ENCODE measurements around the gene EEF2KMT. TPM values are rescaled to one million over a fixed set of nuclear protein-coding genes. Genes with fewer than 3 reads are reported as not detected.

The EEF2KMT gene
- total RNA-seq, 1 experiment from 2014 or later = 17.4 TPM

GRCh38 chr16:5070431-5071186 is 27.0 kb downstream of the EEF2KMT start:
- H3K36me3 ChIP-seq = peaks cover 24% of the 10 kb centered on the region
- DNase-seq (ENCODE audit: low read depth in 1 of 2, low spot score in 2 of 2) = no peak
- peaks cover 23% of the 10 kb centered on the region; the same call in 1 of the 2 replicates for H3K27me3 ChIP-seq (replicated peaks)
- H3K4me1 ChIP-seq (replicated peaks) = peaks cover 15% of the 10 kb centered on the region
- no peak overlapping the region for H3K27ac ChIP-seq
- no peak overlapping the region for H3K4me3 ChIP-seq
- no peaks in the 10 kb centered on the region for H3K9me3 ChIP-seq (replicated peaks)

DNA sequence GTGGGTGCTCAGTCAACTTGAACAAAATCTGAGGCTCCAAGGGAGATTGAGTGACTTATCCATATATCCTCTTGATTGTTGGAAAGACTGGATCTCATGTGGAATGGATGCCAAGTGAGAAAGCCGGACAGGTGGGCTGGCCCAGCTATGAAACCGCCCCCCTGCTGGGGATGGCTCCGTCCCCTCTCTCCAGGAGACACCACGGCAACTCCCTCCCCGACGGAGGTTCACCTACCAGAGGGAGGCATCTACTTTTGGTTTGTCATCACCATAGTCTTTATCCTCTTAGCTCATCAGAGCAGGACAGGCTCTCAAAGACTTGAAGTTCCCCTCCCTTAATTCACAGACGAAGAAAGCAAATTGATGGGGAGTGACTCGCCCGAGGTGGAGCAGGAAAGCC is 27.7 kb downstream of the EEF2KMT start:
- Histone ChIP-seq H3K27me3 (replicated peaks) (peaks cover 29% of the 10 kb centered on the region), H3K36me3 (peaks cover 16% of the 10 kb centered on the region), H3K9me3 (replicated peaks) (no peaks in the 10 kb centered on the region), H3K4me1 (replicated peaks) (peaks cover 15% of the 10 kb centered on the region), H3K27ac (no peak overlapping the region), H3K4me3 (no peak overlapping the region)
- DNase-seq (ENCODE audit: low read depth in 1 of 2, low spot score in 2 of 2) = no peak

- H3K27ac ChIP-seq = no peak overlapping the region
- no peak overlapping the region for H3K4me3 ChIP-seq
- peaks cover 15% of the 10 kb centered on the region for H3K4me1 ChIP-seq (replicated peaks)
- no peaks in the 10 kb centered on the region for H3K9me3 ChIP-seq (replicated peaks)
- H3K36me3 ChIP-seq = peaks cover 8% of the 10 kb centered on the region
- H3K27me3 ChIP-seq (replicated peaks) = peaks cover 37% of the 10 kb centered on the region
- no peak for DNase-seq (ENCODE audit: low read depth in 1 of 2, low spot score in 2 of 2)
Measured at GRCh38 chr16:5069048-5069447, 28.5 kb downstream of the EEF2KMT start.

DNA sequence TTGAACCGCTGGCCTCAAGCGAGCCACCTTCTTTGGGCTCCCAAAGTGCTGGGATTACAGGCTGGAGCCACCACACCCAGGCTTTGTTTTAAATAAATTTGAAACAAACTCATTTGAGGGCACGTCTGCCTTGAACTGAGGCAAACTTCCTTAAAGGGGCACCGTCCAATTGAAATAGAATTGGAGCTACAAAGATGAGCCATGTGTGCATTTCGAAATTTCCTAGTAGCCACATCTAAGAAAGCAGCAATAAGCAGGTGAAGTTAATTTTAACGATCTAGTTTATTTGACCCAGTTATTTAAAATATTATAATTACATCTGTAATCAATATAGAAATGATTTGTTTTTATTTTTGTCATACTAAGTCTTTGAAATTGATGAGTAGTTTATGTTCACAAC is 31.1 kb downstream of the EEF2KMT start:
- no peak for DNase-seq (ENCODE audit: low read depth in 1 of 2, low spot score in 2 of 2)
- Histone ChIP-seq H3K36me3 (no peaks in the 10 kb centered on the region), H3K27me3 (replicated peaks) (peaks cover 51% of the 10 kb centered on the region), H3K4me1 (replicated peaks) (peaks cover 6% of the 10 kb centered on the region), H3K27ac (no peak overlapping the region), H3K4me3 (no peak overlapping the region), H3K9me3 (replicated peaks) (no peaks in the 10 kb centered on the region)

DNA sequence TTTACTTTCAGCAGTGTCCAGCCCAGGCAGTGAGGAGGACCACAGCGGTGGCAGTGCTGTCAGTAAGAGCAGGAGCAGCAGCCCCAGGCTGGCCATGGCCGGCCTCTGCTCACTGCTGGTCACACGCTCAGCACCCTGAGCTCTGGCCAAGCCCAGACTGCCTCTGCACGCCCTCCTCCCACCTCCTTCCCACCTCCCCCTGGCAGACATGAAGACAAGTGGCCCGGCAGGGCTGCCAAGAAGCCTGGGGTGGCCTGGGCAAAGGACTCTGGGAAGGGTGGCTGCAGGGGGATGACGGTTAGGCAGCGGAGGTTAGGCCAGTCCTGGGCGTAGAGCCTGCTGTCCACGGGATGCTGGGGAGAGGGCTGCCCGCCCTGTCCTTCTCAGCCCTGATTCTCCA is 31.8 kb downstream of the EEF2KMT start, which contains the start of gene C16orf89:
Gene C16orf89 (minus strand): TSS at position 144 of the 400 bp plus-strand sequence. CDS start 48 bp downstream, at position 96.
- H3K36me3 ChIP-seq = no peaks in the 10 kb centered on the region
- H3K4me3 ChIP-seq = no peak within 1 kb of the TSS
- DNase-seq (ENCODE audit: low read depth in 1 of 2, low spot score in 2 of 2) = no peak
- H3K27ac ChIP-seq = no peak within 1 kb of the TSS
- H3K4me1 ChIP-seq (replicated peaks) = no peaks in the 10 kb centered on the region
- H3K9me3 ChIP-seq (replicated peaks) = no peaks in the 10 kb centered on the region
- peaks cover 51% of the 10 kb centered on the region for H3K27me3 ChIP-seq (replicated peaks)

- H3K36me3 ChIP-seq = no peaks in the 10 kb centered on the region
- no peaks in the 10 kb centered on the region for H3K9me3 ChIP-seq (replicated peaks)
- no peak for DNase-seq (ENCODE audit: low read depth in 1 of 2, low spot score in 2 of 2)
- no peaks in the 10 kb centered on the region for H3K4me1 ChIP-seq (replicated peaks)
- H3K4me3 ChIP-seq = no peak overlapping the region
- peaks cover 51% of the 10 kb centered on the region for H3K27me3 ChIP-seq (replicated peaks)
- H3K27ac ChIP-seq = no peak overlapping the region
Measured at GRCh38 chr16:5065326-5065725, 32.3 kb downstream of the EEF2KMT start.

DNA sequence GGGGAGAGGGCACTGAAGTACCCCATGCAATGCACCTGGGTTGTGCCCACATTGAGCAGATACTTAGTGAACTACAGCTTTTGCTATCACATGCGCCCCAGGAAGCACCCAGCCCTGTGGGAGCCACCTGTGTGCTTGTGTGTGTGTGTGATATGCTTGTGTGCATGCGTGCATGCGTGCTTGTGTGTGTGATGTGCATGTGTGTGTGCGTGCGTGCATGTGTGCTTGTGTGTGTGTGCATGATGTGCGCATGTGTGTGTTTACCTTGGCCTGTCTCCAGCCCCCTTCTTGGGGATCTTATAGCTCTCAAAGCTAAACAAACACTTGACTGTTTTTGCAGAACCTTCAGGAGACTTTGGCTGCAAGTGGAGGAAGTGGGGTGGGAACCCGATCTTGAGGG is 32.7 kb downstream of the EEF2KMT start:
- DNase-seq (ENCODE audit: low read depth in 1 of 2, low spot score in 2 of 2) = no peak

DNA sequence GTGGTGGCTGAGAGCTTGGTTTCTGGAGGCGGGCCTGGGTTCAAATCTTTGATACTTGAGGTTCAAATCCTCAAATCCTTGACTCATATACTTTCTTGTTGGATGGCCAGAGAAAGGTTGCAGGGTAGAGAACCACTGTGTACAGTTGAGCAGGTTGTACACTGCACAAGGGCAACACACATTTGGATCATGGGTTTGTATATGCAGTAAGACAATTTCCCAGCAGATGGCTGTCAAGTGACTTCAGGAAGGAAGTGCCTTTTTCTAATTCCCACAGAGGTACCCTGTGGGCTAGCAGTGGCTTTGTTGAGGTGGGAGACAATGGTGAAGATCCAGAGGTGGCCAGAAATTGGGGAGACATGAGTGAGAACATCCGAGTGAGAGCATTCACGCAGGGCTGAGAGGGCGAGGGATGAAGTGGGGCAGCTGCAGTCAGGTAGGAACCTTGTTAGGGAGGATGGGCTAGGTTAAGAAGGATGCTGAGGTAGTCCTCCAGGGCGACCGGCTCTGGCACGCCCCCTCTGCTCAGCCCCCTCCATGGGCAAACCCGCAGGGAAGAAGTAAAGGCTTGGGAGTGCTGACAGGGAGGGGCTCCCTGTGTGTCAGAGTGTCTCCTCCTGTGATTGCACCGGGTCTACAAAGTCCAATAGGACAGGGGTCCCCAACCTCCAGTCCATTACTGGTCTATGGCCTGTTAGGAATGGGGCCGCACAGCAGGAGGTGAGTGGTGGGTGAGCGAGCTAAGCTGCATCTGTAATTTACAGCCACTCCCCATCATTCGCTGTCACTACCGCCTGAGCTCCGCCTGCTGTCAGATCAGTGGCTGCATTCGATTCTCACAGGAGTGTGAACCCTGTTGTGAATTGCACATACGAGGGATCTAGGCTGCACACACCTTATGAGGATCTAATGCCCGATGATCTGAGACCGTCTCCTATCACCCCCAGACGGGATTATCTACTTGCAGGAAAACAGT is 34.5 kb downstream of the EEF2KMT start:
- no peak overlapping the region for H3K27ac ChIP-seq
- no peak for DNase-seq (ENCODE audit: low read depth in 1 of 2, low spot score in 2 of 2)
- no peaks in the 10 kb centered on the region for H3K9me3 ChIP-seq (replicated peaks)
- H3K4me1 ChIP-seq (replicated peaks) = no peaks in the 10 kb centered on the region
- no peaks in the 10 kb centered on the region for H3K36me3 ChIP-seq
- H3K27me3 ChIP-seq (replicated peaks) = peaks cover 50% of the 10 kb centered on the region
- no peak overlapping the region for H3K4me3 ChIP-seq

More for the DNA sequence above, 32.7 kb downstream of the EEF2KMT start:
- Histone ChIP-seq H3K4me3 (no peak overlapping the region), H3K36me3 (no peaks in the 10 kb centered on the region), H3K27ac (no peak overlapping the region), H3K9me3 (replicated peaks) (no peaks in the 10 kb centered on the region), H3K4me1 (replicated peaks) (no peaks in the 10 kb centered on the region), H3K27me3 (replicated peaks) (peaks cover 51% of the 10 kb centered on the region)

DNA sequence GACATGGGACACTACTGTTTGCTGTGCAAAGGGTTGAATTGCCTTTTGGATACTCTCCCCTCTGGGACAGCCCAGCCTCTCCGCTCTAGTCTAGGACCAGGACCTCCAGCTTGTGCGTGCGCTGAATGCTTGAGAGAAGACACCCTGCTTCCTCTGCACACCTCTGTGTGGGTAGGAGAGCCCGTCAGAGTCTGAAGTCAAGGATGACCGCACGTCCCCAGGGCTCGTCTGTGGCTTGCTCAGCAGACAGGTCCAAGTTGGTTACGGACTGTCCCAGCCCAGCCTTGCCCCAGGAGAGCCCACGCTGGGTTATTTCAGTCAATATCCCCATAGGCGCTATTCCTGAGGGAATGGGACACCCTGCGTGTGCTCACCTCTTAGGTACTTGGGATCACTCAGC is 35.5 kb downstream of the EEF2KMT start:
- DNase-seq (ENCODE audit: low read depth in 1 of 2, low spot score in 2 of 2) = no peak
- Histone ChIP-seq H3K27ac (no peak overlapping the region), H3K9me3 (replicated peaks) (no peaks in the 10 kb centered on the region), H3K4me1 (replicated peaks) (no peaks in the 10 kb centered on the region), H3K4me3 (no peak overlapping the region), H3K27me3 (replicated peaks) (peaks cover 40% of the 10 kb centered on the region), H3K36me3 (no peaks in the 10 kb centered on the region)

- Histone ChIP-seq H3K4me1 (replicated peaks) (no peaks in the 10 kb centered on the region), H3K4me3 (no peak overlapping the region), H3K27ac (no peak overlapping the region), H3K36me3 (no peaks in the 10 kb centered on the region), H3K27me3 (replicated peaks) (peaks cover 28% of the 10 kb centered on the region), H3K9me3 (replicated peaks) (no peaks in the 10 kb centered on the region)
- no peak for DNase-seq (ENCODE audit: low read depth in 1 of 2, low spot score in 2 of 2)
Measured at GRCh38 chr16:5060073-5060641, 37.4 kb downstream of the EEF2KMT start.

DNA sequence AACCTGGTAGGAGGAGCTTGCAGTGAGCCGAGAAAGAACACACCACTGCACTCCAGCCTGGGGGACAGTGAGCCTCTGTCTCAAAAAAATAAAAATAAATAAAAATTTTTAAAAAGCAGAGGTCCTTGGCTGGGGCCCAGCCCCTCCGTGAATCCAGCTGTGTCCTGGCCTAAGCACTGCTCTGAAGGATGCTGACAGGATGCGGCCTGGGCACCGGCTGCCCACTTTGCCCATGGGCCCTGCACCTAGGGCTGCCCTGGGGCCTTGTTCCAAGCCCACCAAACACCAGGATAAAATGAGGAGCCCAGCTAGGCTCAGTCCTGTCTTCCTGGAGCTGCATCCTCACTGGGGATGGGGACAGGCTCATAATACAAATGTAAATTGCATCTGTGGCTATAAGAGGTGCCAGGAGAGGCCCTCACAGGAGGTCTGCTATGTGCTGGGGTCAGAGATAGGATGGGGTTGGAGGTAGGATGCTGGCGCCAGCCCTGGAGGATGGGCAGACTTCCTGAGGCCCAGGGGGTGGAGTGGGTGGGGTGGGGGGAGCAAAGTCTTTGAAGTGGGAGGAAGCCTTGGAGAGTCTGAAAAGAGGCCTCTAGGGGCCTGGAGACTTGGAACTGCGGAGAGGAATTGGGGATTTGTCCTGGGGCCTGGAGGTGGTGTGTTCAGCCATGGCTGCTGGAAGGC is 38.1 kb downstream of the EEF2KMT start:
- no peak overlapping the region for H3K27ac ChIP-seq

GRCh38 chr16:5058476-5058875 is 39.1 kb downstream of the EEF2KMT start:
- Histone ChIP-seq H3K4me1 (replicated peaks) (no peaks in the 10 kb centered on the region), H3K27ac (no peak overlapping the region), H3K36me3 (no peaks in the 10 kb centered on the region), H3K9me3 (replicated peaks) (no peaks in the 10 kb centered on the region), H3K27me3 (replicated peaks) (peaks cover 13% of the 10 kb centered on the region), H3K4me3 (no peak overlapping the region)
- no peak for DNase-seq (ENCODE audit: low read depth in 1 of 2, low spot score in 2 of 2)

More for the DNA sequence above, 38.1 kb downstream of the EEF2KMT start:
- H3K27me3 ChIP-seq (replicated peaks) = peaks cover 22% of the 10 kb centered on the region
- H3K36me3 ChIP-seq = no peaks in the 10 kb centered on the region
- no peaks in the 10 kb centered on the region for H3K9me3 ChIP-seq (replicated peaks)
- no peaks in the 10 kb centered on the region for H3K4me1 ChIP-seq (replicated peaks)
- DNase-seq (ENCODE audit: low read depth in 1 of 2, low spot score in 2 of 2) = no peak
- no peak overlapping the region for H3K4me3 ChIP-seq

GRCh38 chr16:5056352-5056751 is 41.2 kb downstream of the EEF2KMT start:
- Histone ChIP-seq H3K4me3 (no peak overlapping the region), H3K27ac (no peak overlapping the region), H3K36me3 (no peaks in the 10 kb centered on the region), H3K9me3 (replicated peaks) (no peaks in the 10 kb centered on the region), H3K4me1 (replicated peaks) (no peaks in the 10 kb centered on the region), H3K27me3 (replicated peaks) (peaks cover 3% of the 10 kb centered on the region)
- DNase-seq (ENCODE audit: low read depth in 1 of 2, low spot score in 2 of 2) = no peak
